Esophagus muscularis mucosa (tissue), 4 donors: ENCODE results near the gene METAP1. TPM values are rescaled to one million over a fixed set of nuclear protein-coding genes. Genes with fewer than 3 reads are reported as not detected.

ENCODE experiments used
- DNase-seq: peaks from one replicate; pipeline ENCODE4 v3.0.0-alpha.2; 2017; ENCODE audit errors: extremely low spot score
- H3K27ac ChIP-seq, 4 donors: fragments of 200-600 bp; sonication (generic); replicated peaks in 1 of 4; 1 replicate in 3 of 4; 2 replicates in 1 of 4; pipeline ENCODE4 v1.5.1; 2016 to 2019; ENCODE audit warnings: mild to moderate bottlenecking in 1 of 4
- H3K27me3 ChIP-seq, 4 donors: fragments of 200-600 bp; sonication (generic); one replicate each; pipeline versions ENCODE4 v1.5.1 to v1.6.0; 2016 to 2019
- H3K36me3 ChIP-seq, 4 donors: fragments of 200-600 bp; sonication (generic); one replicate each; pipeline ENCODE4 v1.5.1; 2016 to 2019
- H3K4me1 ChIP-seq, 4 donors: fragments of 200-600 bp; sonication (generic); one replicate each; pipeline ENCODE4 v1.5.1; 2016 to 2019
- H3K4me3 ChIP-seq, 4 donors: fragments of 200-600 bp; sonication (generic); 1 replicate in 2 of 4; 2 replicates in 2 of 4; pipeline ENCODE4 v1.5.1; 2016 to 2019; ENCODE audit warnings: mild to moderate bottlenecking in 4 of 4, moderate library complexity in 1 of 4
- H3K9me3 ChIP-seq, 4 donors: fragments of 200-600 bp; sonication (generic); 1 replicate in 3 of 4; 2 replicates in 1 of 4; pipeline ENCODE4 v1.5.1; 2016 to 2019
- EP300 ChIP-seq: sonication (generic); formaldehyde crosslinking; IDR thresholded peaks from one replicate; pipeline ENCODE4 v1.6.1; 2017; ENCODE audit warnings: antibody characterized with exemption
- POLR2A ChIP-seq: fragments of 450-650 bp; IDR thresholded peaks from one replicate; pipeline ENCODE4 v1.6.1; 2017; ENCODE audit warnings: antibody characterized with exemption, moderate library complexity, mild to moderate bottlenecking, low read depth
- POLR2AphosphoS5 ChIP-seq, 2 donors: sonication (generic); formaldehyde crosslinking; IDR thresholded peaks; one replicate each; pipeline ENCODE4 v1.6.1; 2017; ENCODE audit warnings: antibody characterized with exemption in 2 of 2
- WGBS: methylation state at CpG from one replicate; pipeline ENCODE4 v1.1.5; 2018; 5-methylcytosine and 5-hydroxymethylcytosine counted together
- intact Hi-C: fragments of 100-400 bp; cut with DNase I; formaldehyde crosslinking; loops from one replicate; pipeline ENCODE4 v1.15.1; 2023
- total RNA-seq, 4 donors: library from RNA; depleted of rRNA; stranded (reverse); fragments of >200 nt; gene quantifications; one replicate each; pipeline versions ENCODE4 v1.1.0 to v1.2.1, GENCODE V29; 2016
- TF ChIP-seq, protein P1 (sequence below), 3 experiments: fragments of 200-600 bp in 2 of 3; fragments of 450-650 bp in 1 of 3; sonication (generic) in 2 of 3; IDR thresholded peaks; one replicate each; pipeline ENCODE4 v1.5.1; 2017 to 2019; ENCODE audit warnings: antibody characterized with exemption in 3 of 3, mild to moderate bottlenecking in 2 of 3, moderate library complexity in 1 of 3

Gene METAP1
- total RNA-seq, 4 donors from 2014 or later: 38.4 to 58.1 (median 50.7) TPM

GRCh38 chr4:99025506-99025905, 30.0 kb downstream of the METAP1 start:
- Histone ChIP-seq H3K9me3 (peaks cover 0 to 11% (median 3%) of the 10 kb centered on the region in 4 donors), H3K4me3 (no peak overlapping the region), H3K4me1 (peaks cover 6 to 33% (median 23%) of the 10 kb centered on the region in 4 donors), H3K27me3 (no peaks in the 10 kb centered on the region), H3K27ac (no peak overlapping the region), H3K36me3 (peaks cover 0 to 3% (median 0%) of the 10 kb centered on the region in 4 donors)
- no peak for DNase-seq
- TF ChIP-seq POLR2A (no peak), POLR2AphosphoS5 (IDR thresholded peaks at IDR 0.05) (no peak), EP300 (no peak)
- TF ChIP-seq, protein P1, sequence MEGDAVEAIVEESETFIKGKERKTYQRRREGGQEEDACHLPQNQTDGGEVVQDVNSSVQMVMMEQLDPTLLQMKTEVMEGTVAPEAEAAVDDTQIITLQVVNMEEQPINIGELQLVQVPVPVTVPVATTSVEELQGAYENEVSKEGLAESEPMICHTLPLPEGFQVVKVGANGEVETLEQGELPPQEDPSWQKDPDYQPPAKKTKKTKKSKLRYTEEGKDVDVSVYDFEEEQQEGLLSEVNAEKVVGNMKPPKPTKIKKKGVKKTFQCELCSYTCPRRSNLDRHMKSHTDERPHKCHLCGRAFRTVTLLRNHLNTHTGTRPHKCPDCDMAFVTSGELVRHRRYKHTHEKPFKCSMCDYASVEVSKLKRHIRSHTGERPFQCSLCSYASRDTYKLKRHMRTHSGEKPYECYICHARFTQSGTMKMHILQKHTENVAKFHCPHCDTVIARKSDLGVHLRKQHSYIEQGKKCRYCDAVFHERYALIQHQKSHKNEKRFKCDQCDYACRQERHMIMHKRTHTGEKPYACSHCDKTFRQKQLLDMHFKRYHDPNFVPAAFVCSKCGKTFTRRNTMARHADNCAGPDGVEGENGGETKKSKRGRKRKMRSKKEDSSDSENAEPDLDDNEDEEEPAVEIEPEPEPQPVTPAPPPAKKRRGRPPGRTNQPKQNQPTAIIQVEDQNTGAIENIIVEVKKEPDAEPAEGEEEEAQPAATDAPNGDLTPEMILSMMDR (IDR thresholded peaks at IDR 0.05): no peak
- 79% methylated on average over 1 of the region's 1 CpG for WGBS
- intact Hi-C loops: no loop called here

GRCh38 chr4:99027304-99027703, 31.8 kb downstream of the METAP1 start:
- TF ChIP-seq EP300: no peak
- TF ChIP-seq, protein P1 (IDR thresholded peaks at IDR 0.05): no peak
- no peak for TF ChIP-seq POLR2A
- no peak for TF ChIP-seq POLR2AphosphoS5 (IDR thresholded peaks at IDR 0.05)
- Histone ChIP-seq H3K4me1 (peaks cover 3 to 33% (median 23%) of the 10 kb centered on the region in 4 donors), H3K27me3 (no peaks in the 10 kb centered on the region), H3K36me3 (no peaks in the 10 kb centered on the region), H3K4me3 (no peak overlapping the region), H3K27ac (no peak overlapping the region), H3K9me3 (no peaks in the 10 kb centered on the region)
- intact Hi-C loops: no loop called here
- DNase-seq: no peak
- WGBS: 95% methylated on average over 2 of the region's 2 CpGs

DNA sequence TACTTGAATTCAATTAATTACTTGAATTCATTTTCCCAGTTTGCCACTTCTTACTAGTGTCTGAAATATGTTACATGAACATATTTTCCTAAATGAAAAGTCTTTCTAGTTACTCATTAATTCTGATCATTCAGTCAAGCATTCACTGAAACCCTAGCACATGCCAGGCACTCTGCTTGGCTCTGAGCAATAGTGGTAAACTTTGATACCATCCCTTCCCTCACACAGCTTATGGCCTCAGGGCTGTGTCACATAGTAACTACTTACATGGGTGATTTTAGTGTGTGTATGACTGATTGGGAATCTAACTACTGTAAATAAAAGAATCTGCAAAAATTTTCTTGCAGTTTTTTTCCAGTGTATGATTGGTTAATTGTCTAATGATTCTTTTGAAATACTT, 32.7 kb downstream of the METAP1 start:
- Histone ChIP-seq H3K36me3 (no peaks in the 10 kb centered on the region), H3K27ac (no peak overlapping the region), H3K27me3 (no peaks in the 10 kb centered on the region), H3K9me3 (no peaks in the 10 kb centered on the region), H3K4me3 (no peak overlapping the region), H3K4me1 (peaks cover 3 to 33% (median 23%) of the 10 kb centered on the region in 4 donors)
- no peak for DNase-seq
- no peak for TF ChIP-seq EP300
- no peak for TF ChIP-seq POLR2AphosphoS5 (IDR thresholded peaks at IDR 0.05)
- TF ChIP-seq, protein P1 (IDR thresholded peaks at IDR 0.05): no peak
- TF ChIP-seq POLR2A: no peak
- intact Hi-C loops: no loop called here

GRCh38 chr4:99029018-99029735, 33.7 kb downstream of the METAP1 start:
- no peaks in the 10 kb centered on the region for H3K9me3 ChIP-seq
- intact Hi-C loops: no loop called here
- 55% methylated on average over 1 of the region's 1 CpG for WGBS
- no peak overlapping the region for H3K27ac ChIP-seq
- peaks cover 3 to 31% (median 22%) of the 10 kb centered on the region in 4 donors for H3K4me1 ChIP-seq
- no peak for DNase-seq
- TF ChIP-seq EP300: no peak
- TF ChIP-seq, protein P1 (IDR thresholded peaks at IDR 0.05): no peak
- no peak for TF ChIP-seq POLR2AphosphoS5 (IDR thresholded peaks at IDR 0.05)
- no peak for TF ChIP-seq POLR2A
- H3K36me3 ChIP-seq: no peaks in the 10 kb centered on the region
- H3K4me3 ChIP-seq: no peak overlapping the region
- no peaks in the 10 kb centered on the region for H3K27me3 ChIP-seq
